Right lobe of liver (tissue), 6 donors: ENCODE measurements around the gene CACHD1. TPM values are rescaled to one million over a fixed set of nuclear protein-coding genes. Genes with fewer than 3 reads are reported as not detected.
A peak's percentile ranks its signal among the peaks of the same experiment; 100 is the strongest.

Experiments
- ATAC-seq, 4 donors: fragments of 200-7000 bp; cut with Tn5 transposase; one replicate each; pipeline ENCODE4 v1.9.1; 2020; ENCODE audit warnings: mild to moderate bottlenecking in 4 of 4, moderate library complexity in 4 of 4
- DNase-seq, 3 donors: peaks; one replicate each; pipeline ENCODE4 v3.0.0-alpha.2; 2020
- H3K27ac ChIP-seq, 3 donors: fragments of 200-600 bp; one replicate each; pipeline ENCODE4 v1.8.0; 2022
- H3K27me3 ChIP-seq, 2 donors: fragments of 200-600 bp; one replicate each; pipeline ENCODE4 v1.8.0; 2022
- H3K36me3 ChIP-seq, 4 donors: fragments of 200-600 bp; sonication (generic) in 1 of 4; one replicate each; pipeline versions ENCODE4 v1.5.1 to v1.8.0; 2017 to 2022; ENCODE audit warnings: control low read depth in 1 of 4
- H3K4me1 ChIP-seq, 4 donors: fragments of 200-600 bp; sonication (generic) in 1 of 4; one replicate each; pipeline versions ENCODE4 v1.5.1 to v1.8.0; 2017 to 2022; ENCODE audit warnings: control low read depth in 1 of 4
- H3K4me3 ChIP-seq, 3 donors: fragments of 200-600 bp; one replicate each; pipeline ENCODE4 v1.8.0; 2022
- H3K9me3 ChIP-seq, 4 donors: fragments of 200-600 bp; sonication (generic) in 1 of 4; one replicate each; pipeline versions ENCODE4 v1.5.1 to v1.8.0; 2017 to 2022; ENCODE audit warnings: control low read depth in 1 of 4
- POLR2A ChIP-seq: fragments of 450-650 bp; IDR thresholded peaks from one replicate; pipeline ENCODE4 v1.6.1; 2017; ENCODE audit warnings: antibody characterized with exemption, mild to moderate bottlenecking
- WGBS: methylation state at CpG from one replicate; pipeline ENCODE4 v1.1.6; 2018; ENCODE audit warnings: low coverage, low lambda C conversion rate; ENCODE audit not compliant: insufficient coverage; ENCODE audit errors: missing lambda C conversion rate; 5-methylcytosine and 5-hydroxymethylcytosine counted together
- intact Hi-C, 2 donors: fragments of 100-400 bp; cut with DNase I; formaldehyde crosslinking; loops; one replicate each; pipeline versions ENCODE4 v1.11.2 to v1.14.1; 2022
- total RNA-seq, 6 experiments: library from RNA; depleted of rRNA in 2 of 6; stranded (reverse); fragments of >200 nt in 2 of 6; fragmentation: NEBNext Ultra II Directional in 3 of 6; extraction: Animal tissue kit (Norgen Biotek cat#: 25700) in 3 of 6; gene quantifications; one replicate each; pipeline versions ENCODE4 v1.1.0 to v1.2.4, GENCODE V29; 2016 to 2023
- TF ChIP-seq, protein P1 (sequence below), 4 donors: fragments of 200-600 bp in 3 of 4; fragments of 450-650 bp in 1 of 4; IDR thresholded peaks; one replicate each; pipeline versions ENCODE4 v1.5.1 to v1.8.0; 2016 to 2022; ENCODE audit warnings: antibody characterized with exemption in 4 of 4, mild to moderate bottlenecking in 2 of 4
- donor health status: DM: no; HTN: yes; CAD: no.
- donor health status: DM: no; HTN: no; CAD: no.
- donor health status: DM: no; HTN: no; CAD: no.
- donor health status: DM: no; HTN: yes; CAD: no.
- donor health status: DM: no; HTN: yes; CAD: no.

The CACHD1 gene
- total RNA-seq, 6 experiments from 2014 or later = 0.59 to 3.0 (median 1.3) TPM

GRCh38 chr1:64476251-64476952 is 6.5 kb downstream of the CACHD1 start:
- WGBS = 40% methylated on average over 4 of the region's 4 CpGs
- peak; percentile 58 to 78 (median 68) for ATAC-seq
- no peak for TF ChIP-seq POLR2A
- TF ChIP-seq, protein P1, sequence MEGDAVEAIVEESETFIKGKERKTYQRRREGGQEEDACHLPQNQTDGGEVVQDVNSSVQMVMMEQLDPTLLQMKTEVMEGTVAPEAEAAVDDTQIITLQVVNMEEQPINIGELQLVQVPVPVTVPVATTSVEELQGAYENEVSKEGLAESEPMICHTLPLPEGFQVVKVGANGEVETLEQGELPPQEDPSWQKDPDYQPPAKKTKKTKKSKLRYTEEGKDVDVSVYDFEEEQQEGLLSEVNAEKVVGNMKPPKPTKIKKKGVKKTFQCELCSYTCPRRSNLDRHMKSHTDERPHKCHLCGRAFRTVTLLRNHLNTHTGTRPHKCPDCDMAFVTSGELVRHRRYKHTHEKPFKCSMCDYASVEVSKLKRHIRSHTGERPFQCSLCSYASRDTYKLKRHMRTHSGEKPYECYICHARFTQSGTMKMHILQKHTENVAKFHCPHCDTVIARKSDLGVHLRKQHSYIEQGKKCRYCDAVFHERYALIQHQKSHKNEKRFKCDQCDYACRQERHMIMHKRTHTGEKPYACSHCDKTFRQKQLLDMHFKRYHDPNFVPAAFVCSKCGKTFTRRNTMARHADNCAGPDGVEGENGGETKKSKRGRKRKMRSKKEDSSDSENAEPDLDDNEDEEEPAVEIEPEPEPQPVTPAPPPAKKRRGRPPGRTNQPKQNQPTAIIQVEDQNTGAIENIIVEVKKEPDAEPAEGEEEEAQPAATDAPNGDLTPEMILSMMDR (IDR thresholded peaks at IDR 0.05) = no peak
- no peak for DNase-seq
- Histone ChIP-seq H3K36me3 (no peaks in the 10 kb centered on the region), H3K27me3 (no peaks in the 10 kb centered on the region), H3K4me1 (peaks cover 0 to 41% (median 15%) of the 10 kb centered on the region in 4 donors), H3K4me3 (no peak overlapping the region), H3K9me3 (no peaks in the 10 kb centered on the region), H3K27ac (peak overlapping the region in 1 of 3 donors; percentile 6)
- intact Hi-C loops = no loop called here

- no peak overlapping the region for H3K27ac ChIP-seq
- no peak overlapping the region for H3K4me3 ChIP-seq
- peak in 1 of 3 donors; percentile 57 for DNase-seq
- TF ChIP-seq, protein P1 (IDR thresholded peaks at IDR 0.05) = no peak
- TF ChIP-seq POLR2A = no peak
- peak; percentile 77 to 86 (median 81) for ATAC-seq
- H3K27me3 ChIP-seq = no peaks in the 10 kb centered on the region
- no peaks in the 10 kb centered on the region for H3K9me3 ChIP-seq
- H3K36me3 ChIP-seq = no peaks in the 10 kb centered on the region
- WGBS = 16% methylated on average over 3 of the region's 3 CpGs
- intact Hi-C loops = no loop called here
- peaks cover 0 to 41% (median 15%) of the 10 kb centered on the region in 4 donors for H3K4me1 ChIP-seq
Measured at GRCh38 chr1:64478594-64479470, 8.9 kb downstream of the CACHD1 start.

- Histone ChIP-seq H3K9me3 (no peaks in the 10 kb centered on the region), H3K4me1 (peaks cover 0 to 41% (median 15%) of the 10 kb centered on the region in 4 donors), H3K27me3 (no peaks in the 10 kb centered on the region), H3K36me3 (no peaks in the 10 kb centered on the region), H3K4me3 (no peak overlapping the region), H3K27ac (no peak overlapping the region)
- DNase-seq (peak in 1 of 3 donors; percentile 51), ATAC-seq (peak in 3 of 4 donors; percentile 15 to 51 (median 47))
- TF ChIP-seq, protein P1 (IDR thresholded peaks at IDR 0.05) = no peak
- TF ChIP-seq POLR2A = no peak
- WGBS = 100% methylated on average over 1 of the region's 1 CpG
- intact Hi-C loops = no loop called here
Measured at GRCh38 chr1:64479874-64480273, 9.9 kb downstream of the CACHD1 start.

GRCh38 chr1:64480999-64481772 is 11.3 kb downstream of the CACHD1 start:
- DNase-seq = no peak
- no peak for TF ChIP-seq POLR2A
- TF ChIP-seq, protein P1 (IDR thresholded peaks at IDR 0.05) = no peak
- H3K27me3 ChIP-seq = no peaks in the 10 kb centered on the region
- H3K36me3 ChIP-seq = no peaks in the 10 kb centered on the region
- no peak overlapping the region for H3K27ac ChIP-seq
- no peak for ATAC-seq
- peaks cover 0 to 37% (median 15%) of the 10 kb centered on the region in 4 donors for H3K4me1 ChIP-seq
- intact Hi-C loops = no loop called here
- H3K4me3 ChIP-seq = no peak overlapping the region
- H3K9me3 ChIP-seq = no peaks in the 10 kb centered on the region
- 50% methylated on average over 4 of the region's 4 CpGs for WGBS
